Parathyroid adenoma (tissue), 2 donors: ENCODE measurements around the gene NDST1.

Experiments used
- H2AFZ ChIP-seq: fragments of 300-600 bp; sonication (generic); one replicate; pipeline ENCODE4 v1.7.0; 2017; ENCODE audit warnings: antibody characterized with exemption, mild to moderate bottlenecking
- H3K27ac ChIP-seq: fragments of 300-600 bp; sonication (generic); one replicate; pipeline ENCODE4 v1.7.0; 2017
- H3K27me3 ChIP-seq: fragments of 300-600 bp; sonication (generic); one replicate; pipeline ENCODE4 v1.7.0; 2017; ENCODE audit warnings: low read length; ENCODE audit not compliant: control insufficient read depth, insufficient read depth
- H3K36me3 ChIP-seq: fragments of 300-600 bp; sonication (generic); one replicate; pipeline ENCODE4 v1.7.0; 2017; ENCODE audit warnings: low read length; ENCODE audit not compliant: control insufficient read depth, insufficient read depth
- H3K4me1 ChIP-seq: fragments of 300-600 bp; sonication (generic); one replicate; pipeline ENCODE4 v1.7.0; 2017; ENCODE audit warnings: control low read depth
- H3K4me2 ChIP-seq: fragments of 300-600 bp; sonication (generic); one replicate; pipeline ENCODE4 v1.7.0; 2017; ENCODE audit warnings: low read length
- H3K4me3 ChIP-seq: fragments of 300-600 bp; sonication (generic); one replicate; pipeline ENCODE4 v1.7.0; 2017; ENCODE audit warnings: low read depth, low read length
- H3K79me2 ChIP-seq: fragments of 300-600 bp; sonication (generic); one replicate; pipeline ENCODE4 v1.7.0; 2017; ENCODE audit warnings: control low read depth
- H3K9ac ChIP-seq: fragments of 300-600 bp; sonication (generic); one replicate; pipeline ENCODE4 v1.7.0; 2017; ENCODE audit warnings: mild to moderate bottlenecking
- H3K9me3 ChIP-seq: fragments of 300-600 bp; sonication (generic); one replicate; pipeline ENCODE4 v1.7.0; 2017; ENCODE audit warnings: low read length; ENCODE audit not compliant: control insufficient read depth
- TF ChIP-seq, protein P1 (sequence below): fragments of 300-600 bp; sonication (generic); IDR thresholded peaks from one replicate; pipeline ENCODE4 v1.7.0; 2017; ENCODE audit warnings: antibody characterized with exemption, mild to moderate bottlenecking
- donor health status: primary hyperparathyroidism.

The NDST1 gene

GRCh38 chr5:150540042-150540441 is 32.1 kb downstream of the NDST1 start:
- Histone ChIP-seq H3K27me3 (no peaks in the 10 kb centered on the region), H3K36me3 (no peaks in the 10 kb centered on the region), H3K4me2 (no peak overlapping the region), H3K79me2 (peaks cover 3% of the 10 kb centered on the region), H3K4me3 (no peak overlapping the region), H2AFZ (no peak overlapping the region), H3K27ac (no peak overlapping the region), H3K4me1 (no peaks in the 10 kb centered on the region), H3K9me3 (no peaks in the 10 kb centered on the region), H3K9ac (no peak overlapping the region)
- TF ChIP-seq, protein P1, sequence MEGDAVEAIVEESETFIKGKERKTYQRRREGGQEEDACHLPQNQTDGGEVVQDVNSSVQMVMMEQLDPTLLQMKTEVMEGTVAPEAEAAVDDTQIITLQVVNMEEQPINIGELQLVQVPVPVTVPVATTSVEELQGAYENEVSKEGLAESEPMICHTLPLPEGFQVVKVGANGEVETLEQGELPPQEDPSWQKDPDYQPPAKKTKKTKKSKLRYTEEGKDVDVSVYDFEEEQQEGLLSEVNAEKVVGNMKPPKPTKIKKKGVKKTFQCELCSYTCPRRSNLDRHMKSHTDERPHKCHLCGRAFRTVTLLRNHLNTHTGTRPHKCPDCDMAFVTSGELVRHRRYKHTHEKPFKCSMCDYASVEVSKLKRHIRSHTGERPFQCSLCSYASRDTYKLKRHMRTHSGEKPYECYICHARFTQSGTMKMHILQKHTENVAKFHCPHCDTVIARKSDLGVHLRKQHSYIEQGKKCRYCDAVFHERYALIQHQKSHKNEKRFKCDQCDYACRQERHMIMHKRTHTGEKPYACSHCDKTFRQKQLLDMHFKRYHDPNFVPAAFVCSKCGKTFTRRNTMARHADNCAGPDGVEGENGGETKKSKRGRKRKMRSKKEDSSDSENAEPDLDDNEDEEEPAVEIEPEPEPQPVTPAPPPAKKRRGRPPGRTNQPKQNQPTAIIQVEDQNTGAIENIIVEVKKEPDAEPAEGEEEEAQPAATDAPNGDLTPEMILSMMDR = no peak

- Histone ChIP-seq H3K9ac (no peak overlapping the region), H3K36me3 (no peaks in the 10 kb centered on the region)
- TF ChIP-seq, protein P1 = no peak
Observed at GRCh38 chr5:150540615-150541396, 32.9 kb downstream of the NDST1 start.

GRCh38 chr5:150541397-150541675 is 33.4 kb downstream of the NDST1 start:
- H3K27ac ChIP-seq = no peak overlapping the region
- H3K36me3 ChIP-seq = no peaks in the 10 kb centered on the region
- no peak overlapping the region for H3K9ac ChIP-seq
- no peak overlapping the region for H3K4me2 ChIP-seq
- H3K4me3 ChIP-seq = no peak overlapping the region
- H2AFZ ChIP-seq = no peak overlapping the region
- H3K4me1 ChIP-seq = no peaks in the 10 kb centered on the region
- H3K9me3 ChIP-seq = no peaks in the 10 kb centered on the region
- TF ChIP-seq, protein P1 = no peak
- no peaks in the 10 kb centered on the region for H3K79me2 ChIP-seq
- no peaks in the 10 kb centered on the region for H3K27me3 ChIP-seq

More at GRCh38 chr5:150540615-150541396, 32.9 kb downstream of the NDST1 start:
- Histone ChIP-seq H3K9me3 (no peaks in the 10 kb centered on the region), H3K27me3 (no peaks in the 10 kb centered on the region), H3K4me2 (no peak overlapping the region), H3K27ac (no peak overlapping the region), H3K79me2 (no peaks in the 10 kb centered on the region), H2AFZ (no peak overlapping the region), H3K4me3 (no peak overlapping the region), H3K4me1 (no peaks in the 10 kb centered on the region)

DNA sequence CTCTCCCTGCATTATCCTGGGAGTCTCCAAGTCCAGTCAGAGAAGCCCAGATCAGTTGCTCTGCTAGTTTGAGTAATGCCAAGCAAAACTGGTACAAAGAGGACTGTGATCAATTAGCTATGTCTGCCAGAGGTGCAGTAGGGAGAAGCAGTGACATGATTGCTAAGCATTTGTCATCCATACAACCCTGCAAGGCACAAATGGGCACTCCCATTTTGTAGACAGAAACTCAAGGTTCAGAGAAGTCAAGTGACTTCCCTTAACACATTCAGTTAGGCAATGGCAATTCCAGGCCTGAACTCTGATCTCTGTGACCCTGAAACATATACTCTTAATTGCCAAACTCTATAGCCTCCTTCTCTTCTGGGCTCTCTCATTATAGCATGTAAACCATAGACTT is 34.0 kb downstream of the NDST1 start:
- Histone ChIP-seq H3K4me2 (no peak overlapping the region), H3K27me3 (no peaks in the 10 kb centered on the region), H2AFZ (no peak overlapping the region), H3K9ac (no peak overlapping the region), H3K4me1 (no peaks in the 10 kb centered on the region), H3K4me3 (no peak overlapping the region), H3K79me2 (no peaks in the 10 kb centered on the region), H3K27ac (no peak overlapping the region), H3K9me3 (no peaks in the 10 kb centered on the region), H3K36me3 (no peaks in the 10 kb centered on the region)
- TF ChIP-seq, protein P1 = no peak

DNA sequence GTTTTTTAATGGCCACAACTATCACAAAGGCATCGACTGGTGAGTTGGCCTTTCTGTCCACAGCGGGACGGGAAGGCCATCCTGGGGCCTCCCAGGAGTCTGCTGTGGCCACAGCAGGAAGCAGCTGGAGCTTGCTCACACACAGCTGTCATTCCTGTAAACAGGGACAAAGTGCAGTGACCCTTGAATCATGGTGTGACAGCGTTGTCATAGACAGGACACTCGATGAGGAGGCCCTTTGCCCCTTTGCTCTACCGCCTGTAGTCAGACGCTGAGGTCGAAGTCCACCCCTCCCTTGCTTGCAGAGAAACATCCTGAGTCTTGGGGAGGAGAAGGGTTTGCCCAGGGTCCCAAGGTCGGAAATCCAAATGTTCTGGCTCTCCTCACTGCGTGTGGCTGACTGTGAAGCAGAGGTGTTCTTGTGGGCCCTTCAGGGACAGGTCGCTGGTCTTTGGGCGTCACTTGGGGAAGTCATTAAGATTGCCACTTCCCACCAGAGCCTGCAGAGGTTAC is 35.1 kb downstream of the NDST1 start:
- TF ChIP-seq, protein P1 = no peak
- Histone ChIP-seq H3K4me2 (no peak overlapping the region), H3K79me2 (no peaks in the 10 kb centered on the region), H3K27ac (no peak overlapping the region), H2AFZ (no peak overlapping the region), H3K9ac (no peak overlapping the region), H3K9me3 (no peaks in the 10 kb centered on the region), H3K27me3 (no peaks in the 10 kb centered on the region), H3K4me1 (no peaks in the 10 kb centered on the region), H3K36me3 (no peaks in the 10 kb centered on the region), H3K4me3 (no peak overlapping the region)
